Endometrium (tissue), 2 donors: ENCODE measurements around the gene PGPEP1.

Experiments
- FAIRE-seq: peaks from 2 replicates; lab custom pipeline; 2012; peaks lifted over from hg19 to GRCh38; lab: Jason Lieb, UNC
- donor health status: control.
- donor health status: control.

The PGPEP1 gene

GRCh38 chr19:18418029-18418482, 77.7 kb downstream of the PGPEP1 start:
- FAIRE-seq, result no peak

DNA sequence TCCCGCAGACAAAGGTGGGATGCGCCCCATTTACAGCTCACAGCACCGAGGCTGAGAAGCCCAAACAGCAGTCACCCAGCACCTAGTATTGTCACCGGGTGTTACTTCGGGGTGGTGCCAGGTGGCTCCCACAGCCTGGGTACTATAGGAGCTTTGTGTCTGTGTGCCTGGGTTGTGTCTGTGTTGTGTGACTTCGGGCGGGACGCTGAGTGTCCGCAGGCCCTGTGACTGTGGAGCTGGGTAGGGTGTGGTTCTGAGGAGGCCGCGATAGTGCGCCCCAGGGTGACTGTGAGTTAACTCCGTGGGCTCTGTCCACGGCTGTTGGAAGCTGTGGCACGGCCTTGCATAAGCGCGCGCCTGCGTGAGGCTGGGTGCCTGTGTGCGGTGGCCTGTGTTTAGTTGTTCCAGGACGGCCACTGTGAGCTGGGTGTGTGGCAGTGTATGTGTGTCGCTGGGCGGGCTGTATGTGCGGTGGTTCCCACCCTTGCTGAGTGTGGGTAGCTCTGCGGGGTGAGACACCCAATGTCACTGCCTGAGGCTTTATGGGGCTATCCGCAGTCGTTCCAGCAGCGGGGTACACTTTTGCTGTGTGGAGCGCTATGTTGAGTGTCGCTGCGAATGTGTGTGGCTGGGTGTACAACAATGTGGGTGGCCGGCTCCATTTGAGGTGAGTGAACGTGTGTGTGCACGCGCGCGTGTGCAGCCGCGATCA, 78.2 kb downstream of the PGPEP1 start:
- no peak for FAIRE-seq

GRCh38 chr19:18419195-18419698, 78.8 kb downstream of the PGPEP1 start, which contains the start of gene SSBP4:
SSBP4 (plus strand) TSS chr19:18419398; CDS start chr19:18419649, 251 bp downstream.
- FAIRE-seq, result no peak
